Measurements from ENCODE around the gene SGMS1.

SGMS1 gene

DNA sequence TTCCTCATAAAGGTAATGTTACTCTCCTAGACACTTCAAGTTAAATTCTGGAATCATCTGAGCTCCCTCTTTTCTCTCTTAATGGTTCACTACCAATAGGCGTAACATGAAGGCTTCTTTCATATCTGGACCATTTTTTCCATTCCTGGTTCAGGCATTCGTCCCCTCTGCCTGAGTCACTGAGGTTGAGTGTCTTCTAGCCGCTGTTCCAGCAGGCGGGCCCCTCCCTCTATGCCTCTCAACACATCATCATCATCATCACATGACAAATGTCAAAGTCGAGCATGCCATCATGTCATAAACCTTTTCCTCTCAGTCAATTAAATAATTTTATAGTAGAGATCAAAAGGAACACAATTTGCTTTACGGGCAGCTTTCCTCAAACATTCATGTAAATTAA, 203.6 kb downstream of the SGMS1 start:
- WGBS, 2 donors (ENCODE audit: extremely low coverage in 2 of 2, insufficient read length in 2 of 2, insufficient replicate concordance in 1 of 2), result no CpG with 5 or more reads among the region's 6 CpGs
- DNase-seq (ENCODE audit: low spot score), result no peak
- H3K4me2 ChIP-seq (ENCODE audit: insufficient read depth, low read length, poor library complexity, severe bottlenecking), result no peak overlapping the region

DNA sequence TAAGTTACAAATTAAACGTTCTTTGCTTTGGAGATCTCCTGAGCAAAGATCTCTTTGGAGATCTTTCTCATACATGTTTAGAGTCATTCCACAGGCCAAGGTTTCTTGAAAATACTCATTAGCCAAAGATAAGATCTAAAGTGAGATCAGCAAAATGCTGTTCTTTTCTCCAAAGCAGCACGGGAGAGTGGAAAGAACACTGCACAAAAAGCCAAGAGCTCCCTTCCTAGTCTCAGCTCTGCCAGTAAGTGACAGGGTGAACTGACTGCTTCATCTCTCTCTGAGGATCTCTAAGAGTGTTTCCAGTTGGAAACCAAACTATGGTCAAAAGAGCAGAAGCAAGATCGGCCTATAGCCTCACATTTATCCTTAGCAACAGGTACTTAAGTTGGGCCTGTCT, 204.0 kb downstream of the SGMS1 start:
- Histone ChIP-seq H3K79me1 (ENCODE audit: low read depth, low read length) (no peaks in the 10 kb centered on the region), H4K8ac (ENCODE audit: low read depth, low read length) (no peak overlapping the region), H3K4ac (ENCODE audit: low read length) (no peak overlapping the region), H3K36me3 (replicated peaks in 1 of 2; ENCODE audit: control insufficient read depth in 2 of 2, insufficient read depth in 2 of 2, low read length in 2 of 2) (no peaks in the 10 kb centered on the region), H3K9me3 (replicated peaks in 1 of 2; ENCODE audit: control insufficient read depth in 2 of 2, insufficient read depth in 1 of 2, low read depth in 1 of 2, low read length in 2 of 2) (no peaks in the 10 kb centered on the region), H3K9ac (ENCODE audit: low read depth, low read length, poor library complexity) (no peak overlapping the region), H3K4me2 (ENCODE audit: insufficient read depth, low read length, poor library complexity, severe bottlenecking) (no peak overlapping the region), H2BK12ac (ENCODE audit: low read length) (no peak overlapping the region), H3K18ac (ENCODE audit: low read length) (no peak overlapping the region), H2BK5ac (ENCODE audit: low read length) (no peak overlapping the region), H2AFZ (ENCODE audit: low read length) (no peak overlapping the region), H3K27ac (replicated peaks; ENCODE audit: low read length) (no peak overlapping the region), H4K91ac (ENCODE audit: low read depth, low read length, poor library complexity) (no peak overlapping the region), H3K4me3 (ENCODE audit: low read length in 2 of 2) (no peak overlapping the region), H2BK15ac (ENCODE audit: low read length) (no peak overlapping the region), H3K23ac (ENCODE audit: low read depth, low read length, poor library complexity) (no peak overlapping the region), H3K4me1 (ENCODE audit: control insufficient read depth in 2 of 2, insufficient read depth in 1 of 2, low read depth in 1 of 2, low read length in 2 of 2) (no peaks in the 10 kb centered on the region), H3K27me3 (ENCODE audit: control insufficient read depth in 3 of 3, insufficient read depth in 3 of 3, low read depth in 1 of 3, low read length in 3 of 3) (peaks cover 0 to 10% (median 0%) of the 10 kb centered on the region in 3 experiments), H3K14ac (ENCODE audit: low read length) (no peak overlapping the region), H2BK120ac (ENCODE audit: low read depth, low read length) (no peak overlapping the region), H2AK5ac (ENCODE audit: low read depth, low read length) (no peak overlapping the region)
- no CpG with 5 or more reads among the region's 3 CpGs for WGBS, 2 donors (ENCODE audit: extremely low coverage in 2 of 2, insufficient read length in 2 of 2, insufficient replicate concordance in 1 of 2)
- no peak for DNase-seq (ENCODE audit: low spot score)

More for the DNA sequence above, 203.6 kb downstream of the SGMS1 start:
- Histone ChIP-seq H3K4me3 (ENCODE audit: low read length in 2 of 2) (no peak overlapping the region), H2BK15ac (ENCODE audit: low read length) (no peak overlapping the region), H3K27ac (replicated peaks; ENCODE audit: low read length) (no peak overlapping the region), H4K91ac (ENCODE audit: low read depth, low read length, poor library complexity) (no peak overlapping the region), H2AK5ac (ENCODE audit: low read depth, low read length) (no peak overlapping the region), H3K14ac (ENCODE audit: low read length) (no peak overlapping the region), H2AFZ (ENCODE audit: low read length) (no peak overlapping the region), H3K4me1 (ENCODE audit: control insufficient read depth in 2 of 2, insufficient read depth in 1 of 2, low read depth in 1 of 2, low read length in 2 of 2) (no peaks in the 10 kb centered on the region), H3K9me3 (replicated peaks in 1 of 2; ENCODE audit: control insufficient read depth in 2 of 2, insufficient read depth in 1 of 2, low read depth in 1 of 2, low read length in 2 of 2) (no peaks in the 10 kb centered on the region), H4K8ac (ENCODE audit: low read depth, low read length) (no peak overlapping the region), H3K79me1 (ENCODE audit: low read depth, low read length) (no peaks in the 10 kb centered on the region), H2BK120ac (ENCODE audit: low read depth, low read length) (no peak overlapping the region), H3K9ac (ENCODE audit: low read depth, low read length, poor library complexity) (no peak overlapping the region), H3K4ac (ENCODE audit: low read length) (no peak overlapping the region), H3K36me3 (replicated peaks in 1 of 2; ENCODE audit: control insufficient read depth in 2 of 2, insufficient read depth in 2 of 2, low read length in 2 of 2) (no peaks in the 10 kb centered on the region), H2BK12ac (ENCODE audit: low read length) (no peak overlapping the region), H3K18ac (ENCODE audit: low read length) (no peak overlapping the region), H3K23ac (ENCODE audit: low read depth, low read length, poor library complexity) (no peak overlapping the region), H2BK5ac (ENCODE audit: low read length) (no peak overlapping the region), H3K27me3 (ENCODE audit: control insufficient read depth in 3 of 3, insufficient read depth in 3 of 3, low read depth in 1 of 3, low read length in 3 of 3) (peaks cover 0 to 10% (median 0%) of the 10 kb centered on the region in 3 experiments)

DNA sequence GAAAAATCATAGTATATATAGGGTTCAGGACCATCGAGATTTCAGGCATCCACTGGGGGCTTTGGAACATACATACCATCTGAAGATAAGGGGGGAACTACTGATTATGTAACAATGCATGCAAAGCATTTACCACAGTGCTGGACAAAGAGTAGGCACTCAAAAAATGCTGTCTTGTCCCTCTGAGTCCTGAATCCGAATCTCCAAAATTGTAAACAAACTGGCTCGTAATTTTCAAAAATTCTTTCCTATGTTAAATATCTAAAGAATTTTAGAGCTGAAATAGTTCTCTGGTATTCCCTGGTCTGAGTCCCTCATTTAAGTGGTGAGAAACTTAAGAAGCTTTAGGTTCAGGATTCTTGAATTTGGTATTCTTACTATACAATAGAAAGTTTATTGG, 204.7 kb downstream of the SGMS1 start:
- H4K8ac ChIP-seq (ENCODE audit: low read depth, low read length), result no peak overlapping the region
- no peak overlapping the region for H3K4me2 ChIP-seq (ENCODE audit: insufficient read depth, low read length, poor library complexity, severe bottlenecking)
- no peak overlapping the region for H2BK15ac ChIP-seq (ENCODE audit: low read length)
- WGBS, 2 donors (ENCODE audit: extremely low coverage in 2 of 2, insufficient read length in 2 of 2, insufficient replicate concordance in 1 of 2), result no CpG with 5 or more reads among the region's 3 CpGs
- H3K36me3 ChIP-seq (replicated peaks in 1 of 2; ENCODE audit: control insufficient read depth in 2 of 2, insufficient read depth in 2 of 2, low read length in 2 of 2), result no peaks in the 10 kb centered on the region
- no peak overlapping the region for H2AFZ ChIP-seq (ENCODE audit: low read length)
- H3K27ac ChIP-seq (replicated peaks; ENCODE audit: low read length), result no peak overlapping the region
- H2AK5ac ChIP-seq (ENCODE audit: low read depth, low read length), result no peak overlapping the region
- H4K91ac ChIP-seq (ENCODE audit: low read depth, low read length, poor library complexity), result no peak overlapping the region
- no peak overlapping the region for H3K9ac ChIP-seq (ENCODE audit: low read depth, low read length, poor library complexity)
- H3K79me1 ChIP-seq (ENCODE audit: low read depth, low read length), result no peaks in the 10 kb centered on the region
- peaks cover 0 to 10% (median 0%) of the 10 kb centered on the region in 3 experiments for H3K27me3 ChIP-seq (ENCODE audit: control insufficient read depth in 3 of 3, insufficient read depth in 3 of 3, low read depth in 1 of 3, low read length in 3 of 3)
- H2BK120ac ChIP-seq (ENCODE audit: low read depth, low read length), result no peak overlapping the region
- no peak overlapping the region for H3K4me3 ChIP-seq (ENCODE audit: low read length in 2 of 2)
- H3K18ac ChIP-seq (ENCODE audit: low read length), result no peak overlapping the region
- H2BK5ac ChIP-seq (ENCODE audit: low read length), result no peak overlapping the region
- no peak overlapping the region for H3K14ac ChIP-seq (ENCODE audit: low read length)
- no peak overlapping the region for H3K23ac ChIP-seq (ENCODE audit: low read depth, low read length, poor library complexity)
- H3K4ac ChIP-seq (ENCODE audit: low read length), result no peak overlapping the region
- no peaks in the 10 kb centered on the region for H3K4me1 ChIP-seq (ENCODE audit: control insufficient read depth in 2 of 2, insufficient read depth in 1 of 2, low read depth in 1 of 2, low read length in 2 of 2)
- no peaks in the 10 kb centered on the region for H3K9me3 ChIP-seq (replicated peaks in 1 of 2; ENCODE audit: control insufficient read depth in 2 of 2, insufficient read depth in 1 of 2, low read depth in 1 of 2, low read length in 2 of 2)
- DNase-seq (ENCODE audit: low spot score), result no peak
- H2BK12ac ChIP-seq (ENCODE audit: low read length), result no peak overlapping the region

DNA sequence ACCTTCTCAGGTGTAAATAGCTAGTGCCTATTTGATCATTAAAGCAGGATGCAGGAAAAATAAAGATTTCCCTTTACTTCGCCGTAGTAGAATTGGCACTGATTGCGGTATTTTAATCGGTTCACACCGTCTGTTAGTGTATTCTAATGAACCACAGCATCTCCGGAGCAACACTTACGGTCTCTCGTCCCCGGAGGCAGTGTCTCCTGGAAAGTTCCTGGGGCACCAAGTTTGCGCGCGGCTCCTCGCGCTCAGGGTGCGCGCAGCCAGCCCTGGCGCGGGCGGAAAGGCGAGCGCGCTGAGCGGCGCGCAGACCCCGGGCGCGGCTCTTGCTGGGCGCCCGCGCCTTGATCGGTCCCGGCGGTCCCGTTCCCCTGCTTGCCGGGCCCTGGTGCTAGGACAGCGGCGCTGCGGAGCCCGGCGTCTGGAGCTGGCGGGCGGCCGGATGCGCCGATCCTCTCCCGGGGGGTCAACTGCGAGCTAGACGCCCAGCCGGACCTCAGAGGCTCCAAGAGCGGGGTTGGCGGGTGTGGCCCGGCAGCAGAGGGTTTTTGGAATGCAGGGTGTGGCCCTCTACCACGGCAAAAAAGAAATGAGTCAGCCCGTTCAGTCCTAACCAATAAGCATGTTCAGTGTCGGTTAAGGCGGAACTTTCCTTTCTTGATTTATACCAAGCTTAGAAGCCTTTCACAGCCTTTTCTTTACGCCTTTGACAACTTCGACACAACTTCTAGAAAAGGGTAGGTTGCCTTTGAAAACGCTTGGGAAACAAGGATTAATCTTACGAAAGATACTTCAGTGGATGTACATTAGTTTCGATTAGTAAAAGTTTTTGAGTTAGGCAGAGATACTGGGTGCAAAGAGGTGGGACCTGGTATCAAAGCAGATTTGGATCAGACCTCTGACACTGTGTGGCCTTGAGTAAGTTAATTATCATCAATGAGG, 205.6 kb downstream of the SGMS1 start:
- H3K4me3 ChIP-seq (ENCODE audit: low read length in 2 of 2), result peak overlapping the region; percentile 24 to 77
- H4K91ac ChIP-seq (ENCODE audit: low read depth, low read length, poor library complexity), result no peak overlapping the region
- peaks cover 0 to 10% (median 0%) of the 10 kb centered on the region in 3 experiments for H3K27me3 ChIP-seq (ENCODE audit: control insufficient read depth in 3 of 3, insufficient read depth in 3 of 3, low read depth in 1 of 3, low read length in 3 of 3)
- no peaks in the 10 kb centered on the region for H3K36me3 ChIP-seq (replicated peaks in 1 of 2; ENCODE audit: control insufficient read depth in 2 of 2, insufficient read depth in 2 of 2, low read length in 2 of 2)
- H3K27ac ChIP-seq (replicated peaks; ENCODE audit: low read length), result no peak overlapping the region
- no peak overlapping the region for H2AK5ac ChIP-seq (ENCODE audit: low read depth, low read length)
- no CpG with 5 or more reads among the region's 62 CpGs for WGBS, 2 donors (ENCODE audit: extremely low coverage in 2 of 2, insufficient read length in 2 of 2, insufficient replicate concordance in 1 of 2)
- no peaks in the 10 kb centered on the region for H3K4me1 ChIP-seq (ENCODE audit: control insufficient read depth in 2 of 2, insufficient read depth in 1 of 2, low read depth in 1 of 2, low read length in 2 of 2)
- no peak overlapping the region for H4K8ac ChIP-seq (ENCODE audit: low read depth, low read length)
- H2BK15ac ChIP-seq (ENCODE audit: low read length), result no peak overlapping the region
- H3K79me1 ChIP-seq (ENCODE audit: low read depth, low read length), result no peaks in the 10 kb centered on the region
- H2BK12ac ChIP-seq (ENCODE audit: low read length), result no peak overlapping the region
- H2AFZ ChIP-seq (ENCODE audit: low read length), result peak overlapping the region; percentile 88
- peak overlapping the region; percentile 56 for H3K9ac ChIP-seq (ENCODE audit: low read depth, low read length, poor library complexity)
- DNase-seq (ENCODE audit: low spot score), result peak; percentile 38
- H2BK5ac ChIP-seq (ENCODE audit: low read length), result no peak overlapping the region
- peak overlapping the region; percentile 78 for H3K4me2 ChIP-seq (ENCODE audit: insufficient read depth, low read length, poor library complexity, severe bottlenecking)
- no peak overlapping the region for H3K4ac ChIP-seq (ENCODE audit: low read length)
- no peaks in the 10 kb centered on the region for H3K9me3 ChIP-seq (replicated peaks in 1 of 2; ENCODE audit: control insufficient read depth in 2 of 2, insufficient read depth in 1 of 2, low read depth in 1 of 2, low read length in 2 of 2)
- H3K23ac ChIP-seq (ENCODE audit: low read depth, low read length, poor library complexity), result no peak overlapping the region
- H3K18ac ChIP-seq (ENCODE audit: low read length), result peak overlapping the region; percentile 36
- no peak overlapping the region for H2BK120ac ChIP-seq (ENCODE audit: low read depth, low read length)
- H3K14ac ChIP-seq (ENCODE audit: low read length), result no peak overlapping the region
